Measurements from ENCODE around the gene TEX51. TPM values are rescaled to one million over a fixed set of nuclear protein-coding genes. Genes with fewer than 3 reads are reported as not detected.

TEX51 gene
- total RNA-seq, 1 experiment from 2014 or later: not detected

DNA sequence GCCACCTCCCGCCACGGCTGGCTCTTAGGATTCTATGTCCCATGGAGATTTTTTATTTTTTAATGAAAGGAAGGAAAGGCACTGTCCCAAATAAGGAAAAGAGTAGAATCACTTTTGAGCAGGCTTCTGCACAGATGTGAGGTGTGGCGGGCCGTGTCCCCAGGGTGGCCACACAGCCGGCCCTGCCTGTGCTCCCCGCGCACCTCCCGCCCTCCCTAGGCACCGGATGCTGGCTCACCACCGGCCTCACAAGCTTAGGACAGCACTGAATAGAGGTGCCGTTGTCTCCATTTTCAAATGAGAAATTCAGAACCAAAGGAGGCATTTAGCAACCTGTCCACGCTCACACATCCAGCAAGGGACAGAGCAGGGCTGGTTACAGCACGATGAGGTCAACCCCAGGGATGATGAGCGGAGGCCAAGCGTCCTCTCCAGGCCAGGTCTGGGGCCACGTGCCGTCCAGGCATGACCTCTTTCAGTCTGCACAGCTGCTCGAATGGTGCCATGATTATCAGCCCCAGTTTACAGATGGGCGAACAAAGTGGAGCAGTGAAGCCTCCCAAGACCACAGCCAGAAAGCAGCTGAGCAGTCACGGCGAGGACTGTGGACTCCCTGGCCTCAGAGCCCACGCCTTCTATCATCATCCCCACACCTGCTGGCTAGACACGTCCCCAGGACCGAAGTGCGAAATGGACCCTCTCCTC, 20.7 kb upstream of the TEX51 start:
- no peak for DNase-seq (ENCODE audit: extremely low read depth, low read depth)

DNA sequence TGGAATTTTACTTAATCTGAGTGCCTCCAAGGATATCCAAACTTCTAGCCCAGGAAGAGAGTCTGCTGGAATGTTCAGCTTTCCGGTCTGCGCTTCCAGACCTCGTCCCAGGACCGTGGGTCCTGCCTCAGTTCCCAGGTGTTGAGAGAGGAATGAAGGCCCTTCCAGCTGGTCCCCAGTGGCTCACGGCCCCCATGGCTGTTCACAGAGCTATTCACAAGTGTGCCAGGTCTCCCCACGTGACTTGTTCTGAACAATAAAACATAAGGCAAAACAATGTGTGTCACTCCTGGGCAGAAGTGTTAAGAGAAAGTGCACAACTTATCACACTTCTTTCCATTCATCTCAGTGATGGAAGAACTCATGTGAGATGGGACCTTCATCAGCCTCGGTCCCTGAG, 20.1 kb upstream of the TEX51 start:
- no peak for DNase-seq (ENCODE audit: extremely low read depth, low read depth)

DNA sequence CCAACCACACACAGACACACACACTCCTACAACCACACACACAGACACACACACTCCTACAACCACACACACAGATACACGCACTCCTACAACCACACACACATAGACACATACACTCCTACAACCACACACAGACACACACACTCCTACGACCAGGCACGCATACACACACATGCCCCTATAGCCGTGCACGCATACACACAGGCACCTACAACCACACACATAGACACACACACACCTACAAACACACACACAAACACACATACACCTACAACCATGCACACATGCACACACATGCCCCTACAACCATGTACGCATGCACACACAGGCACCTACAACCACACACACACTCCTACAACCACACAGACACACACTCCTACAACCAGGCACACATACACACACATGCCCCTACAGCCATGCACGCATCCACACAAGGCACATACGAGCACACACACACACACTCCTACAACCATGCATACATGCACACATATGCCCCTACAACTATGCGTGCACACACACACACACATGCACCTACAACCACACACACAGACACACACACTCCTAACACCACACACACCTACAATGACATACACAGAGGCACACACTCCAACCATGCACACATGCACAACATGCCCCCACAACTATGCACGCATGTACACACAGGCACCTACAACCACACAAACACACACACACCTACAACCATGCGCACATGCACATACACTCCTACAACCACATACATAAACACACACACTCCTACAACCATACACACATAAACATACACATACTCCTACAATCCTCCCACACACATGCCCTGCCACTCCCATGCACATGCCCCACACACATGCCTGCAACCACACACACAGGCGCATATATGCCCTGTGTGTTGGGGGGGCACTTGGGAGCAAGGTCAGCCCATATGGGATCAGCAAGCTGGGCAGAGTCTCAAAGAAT, 19.1 kb upstream of the TEX51 start:
- no peak for DNase-seq (ENCODE audit: extremely low read depth, low read depth)

DNA sequence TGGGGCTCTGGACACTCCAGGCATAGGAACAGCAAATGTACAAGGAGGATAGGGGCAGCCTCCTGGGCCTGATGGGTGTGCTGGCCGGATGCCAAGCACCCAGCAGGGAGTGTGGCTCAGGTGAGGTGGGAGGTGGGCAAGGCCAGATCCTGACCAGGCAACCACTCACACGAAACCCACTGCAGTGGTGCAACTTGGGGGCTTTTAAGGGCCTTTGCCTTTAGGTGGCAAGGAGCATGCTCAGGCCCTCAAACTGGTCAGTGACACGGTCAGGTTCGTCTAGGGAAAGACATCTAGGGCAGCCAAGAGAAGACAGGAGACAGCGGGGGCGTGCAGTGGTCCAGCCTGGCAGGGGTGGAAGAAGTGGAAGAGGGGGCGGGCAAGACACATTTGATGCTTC, 18.4 kb upstream of the TEX51 start:
- DNase-seq (ENCODE audit: extremely low read depth, low read depth): no peak

DNA sequence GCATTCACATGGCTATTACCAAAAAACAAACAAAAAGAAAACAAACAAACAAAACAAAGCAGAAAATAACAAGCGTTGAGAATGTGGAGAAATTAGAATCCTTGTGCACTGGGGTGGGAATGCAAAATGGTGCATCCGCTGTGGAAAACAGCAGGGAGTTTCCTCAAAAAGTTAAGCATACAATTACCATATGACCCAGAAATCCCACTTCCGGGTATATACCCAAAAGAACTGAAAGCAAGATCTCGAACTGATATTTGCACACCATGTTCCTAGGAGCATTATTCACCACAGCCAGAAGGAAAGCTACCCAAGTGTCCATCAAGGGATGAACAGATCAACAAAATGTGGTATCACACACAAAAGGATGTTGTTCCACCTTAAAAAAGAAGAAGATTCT, 17.9 kb upstream of the TEX51 start:
- DNase-seq (ENCODE audit: extremely low read depth, low read depth): no peak

DNA sequence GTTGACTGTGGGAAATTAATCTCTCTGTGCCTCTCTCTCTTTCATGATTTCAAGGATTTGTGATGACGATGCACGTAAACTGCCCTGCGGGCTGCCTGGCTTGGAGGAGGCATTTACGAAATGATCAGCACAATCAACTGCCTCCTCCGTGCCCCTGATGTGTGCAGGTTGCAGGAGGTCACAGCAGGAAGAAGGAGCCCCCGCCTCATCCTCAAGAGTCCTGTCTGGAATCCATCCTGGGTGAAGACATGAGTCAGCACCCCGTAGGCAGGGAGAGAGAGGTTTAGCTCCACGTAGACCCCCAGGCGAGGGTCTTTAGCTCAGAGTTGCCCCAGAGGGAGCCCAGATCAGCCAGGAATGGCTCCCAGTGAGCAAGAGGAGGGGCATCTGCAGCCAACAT, 17.1 kb upstream of the TEX51 start:
- DNase-seq (ENCODE audit: extremely low read depth, low read depth): no peak

DNA sequence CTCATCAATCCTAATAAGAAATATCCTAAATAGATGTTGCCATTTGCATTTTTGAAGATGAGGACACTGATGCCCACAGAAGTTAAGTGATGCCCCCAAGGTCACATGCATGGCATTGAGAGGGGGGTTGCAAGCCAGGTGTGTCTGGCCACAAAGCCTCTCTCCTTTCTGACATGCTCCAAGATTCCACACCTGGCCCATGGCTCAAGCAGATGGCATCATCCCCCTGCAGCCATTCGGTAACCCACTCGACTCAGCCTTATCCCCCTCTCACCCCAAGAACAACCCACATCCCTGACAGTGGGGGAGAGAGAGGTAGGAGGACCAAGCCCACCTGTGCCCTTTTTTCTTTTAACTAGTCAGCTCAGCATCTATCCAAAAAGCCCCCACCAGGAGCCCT, 16.5 kb upstream of the TEX51 start:
- DNase-seq (ENCODE audit: extremely low read depth, low read depth): no peak

DNA sequence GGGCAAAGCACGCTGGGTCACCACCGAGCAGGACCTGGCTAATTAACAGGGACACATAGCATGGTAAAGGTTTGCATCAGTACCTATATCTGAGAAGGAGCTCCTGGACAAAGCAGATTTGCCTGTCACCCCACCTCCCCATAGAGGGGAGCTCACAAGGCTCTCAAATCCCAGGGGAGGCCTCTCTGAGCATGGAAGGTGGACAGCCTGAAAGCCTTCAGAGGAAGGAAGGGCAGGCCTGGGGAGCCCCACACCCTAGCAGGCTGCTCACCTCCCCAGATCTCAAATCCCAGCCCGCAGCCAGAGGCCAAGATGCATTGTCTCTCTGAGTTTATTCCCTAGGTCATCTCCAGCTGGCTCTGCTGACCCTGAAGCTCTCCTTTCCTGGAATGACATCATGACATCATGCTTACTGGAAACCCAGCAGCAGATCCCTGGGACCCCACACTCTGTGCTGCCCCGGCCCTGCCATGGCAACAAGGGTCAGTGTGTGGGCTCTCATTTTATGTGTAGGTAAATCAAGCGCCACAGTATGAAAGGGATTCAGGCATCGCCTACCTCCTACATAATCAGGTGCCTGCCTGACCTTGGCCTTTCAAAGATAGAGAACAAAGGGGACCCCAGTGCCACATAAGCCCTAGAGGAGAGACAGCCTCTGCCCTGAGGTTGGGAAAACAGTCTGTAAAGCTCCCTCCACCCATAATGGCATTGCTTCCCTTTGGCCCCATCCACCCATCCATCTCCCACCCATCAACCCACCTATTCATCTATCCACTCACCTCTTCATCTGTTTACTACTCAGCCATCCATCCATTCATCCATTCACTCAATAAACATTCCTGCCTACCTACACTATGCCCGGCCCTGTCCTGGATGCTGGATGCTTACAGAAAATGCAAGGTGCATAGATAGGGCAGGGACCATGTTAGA, 15.7 kb upstream of the TEX51 start:
- no peak for DNase-seq (ENCODE audit: extremely low read depth, low read depth)

DNA sequence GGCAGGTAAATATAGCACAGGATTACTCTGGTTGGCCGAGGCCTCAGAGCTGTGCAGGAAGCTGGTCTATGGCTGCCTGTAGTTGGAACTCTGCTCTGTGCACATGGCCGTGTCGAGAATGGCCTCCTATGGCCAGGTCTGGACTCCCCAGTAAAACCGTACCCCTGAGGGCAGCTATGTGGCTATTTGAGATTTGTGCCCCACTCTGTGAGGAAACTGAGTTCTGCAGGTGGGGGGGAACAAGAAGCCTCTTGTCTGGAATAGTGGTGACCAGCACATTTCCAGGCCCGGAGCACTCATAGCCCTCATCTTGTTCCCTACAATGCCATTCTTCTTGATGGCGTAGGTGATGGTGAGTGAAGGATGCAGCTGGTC, 15.0 kb upstream of the TEX51 start:
- no peak for DNase-seq (ENCODE audit: extremely low read depth, low read depth)

DNA sequence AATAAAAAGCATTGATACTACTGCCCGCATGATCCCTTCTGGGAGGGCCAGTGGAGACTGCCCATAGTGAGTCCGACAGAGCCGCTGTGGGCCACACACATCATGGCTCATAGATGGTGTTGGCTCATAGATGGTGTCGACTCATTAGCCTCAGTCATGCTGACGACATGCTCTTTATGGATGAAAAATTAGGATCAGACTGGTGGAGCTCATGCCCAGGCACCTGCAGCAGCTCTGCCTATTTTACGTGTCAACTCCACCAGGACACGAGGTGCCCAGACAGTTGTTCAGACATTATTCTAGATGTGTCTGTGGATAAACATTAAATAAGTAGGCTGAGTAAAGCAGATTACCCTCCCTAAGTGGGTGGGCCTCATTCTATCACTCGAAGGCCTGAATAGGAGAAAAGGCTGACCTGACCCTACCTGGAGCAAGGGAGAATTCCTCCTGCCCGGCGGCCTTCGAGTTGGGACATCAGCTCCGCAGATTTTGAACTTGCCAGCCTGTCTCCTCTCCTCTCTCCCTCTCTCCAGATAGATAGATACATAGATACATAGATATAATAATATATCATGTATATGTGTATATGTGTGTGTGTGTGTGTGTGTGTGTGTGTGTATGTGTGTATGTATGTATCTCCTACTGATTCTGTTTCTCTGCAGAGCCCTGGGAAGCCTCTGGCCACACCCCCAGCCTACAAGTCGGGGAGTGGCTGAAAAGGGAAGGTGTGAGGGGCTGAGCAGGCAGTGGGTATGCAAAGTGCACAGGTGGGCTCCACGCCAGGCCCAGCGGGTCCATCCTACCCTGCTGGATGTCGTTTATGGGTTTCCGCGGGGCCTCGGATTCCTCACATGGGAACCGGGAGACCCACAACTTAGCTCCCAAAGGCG, 13.6 kb upstream of the TEX51 start:
- no peak for DNase-seq (ENCODE audit: extremely low read depth, low read depth)

DNA sequence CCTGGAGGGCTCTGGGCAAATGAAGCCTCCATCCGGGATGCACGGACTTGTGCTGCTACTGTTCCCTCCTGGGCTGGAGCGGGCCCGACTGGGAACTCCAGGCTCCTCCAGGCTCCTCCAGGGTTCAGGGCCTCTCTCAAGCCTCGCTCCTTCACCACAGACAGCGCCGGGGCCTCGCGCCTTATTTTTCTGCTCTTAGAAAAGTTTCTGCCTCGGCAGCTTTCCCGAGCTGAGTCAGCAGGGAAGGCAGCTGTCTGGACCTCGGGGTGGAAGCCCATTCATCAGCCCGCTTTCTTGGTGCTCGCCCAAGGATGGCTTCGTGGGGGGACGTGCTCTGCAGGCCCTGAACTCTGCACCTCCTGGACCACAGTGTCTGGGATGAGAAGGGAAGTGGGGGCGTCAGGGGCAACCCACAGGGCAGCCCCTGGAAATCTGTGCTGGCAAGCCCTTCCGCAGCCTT, 12.9 kb upstream of the TEX51 start:
- no peak for DNase-seq (ENCODE audit: extremely low read depth, low read depth)

DNA sequence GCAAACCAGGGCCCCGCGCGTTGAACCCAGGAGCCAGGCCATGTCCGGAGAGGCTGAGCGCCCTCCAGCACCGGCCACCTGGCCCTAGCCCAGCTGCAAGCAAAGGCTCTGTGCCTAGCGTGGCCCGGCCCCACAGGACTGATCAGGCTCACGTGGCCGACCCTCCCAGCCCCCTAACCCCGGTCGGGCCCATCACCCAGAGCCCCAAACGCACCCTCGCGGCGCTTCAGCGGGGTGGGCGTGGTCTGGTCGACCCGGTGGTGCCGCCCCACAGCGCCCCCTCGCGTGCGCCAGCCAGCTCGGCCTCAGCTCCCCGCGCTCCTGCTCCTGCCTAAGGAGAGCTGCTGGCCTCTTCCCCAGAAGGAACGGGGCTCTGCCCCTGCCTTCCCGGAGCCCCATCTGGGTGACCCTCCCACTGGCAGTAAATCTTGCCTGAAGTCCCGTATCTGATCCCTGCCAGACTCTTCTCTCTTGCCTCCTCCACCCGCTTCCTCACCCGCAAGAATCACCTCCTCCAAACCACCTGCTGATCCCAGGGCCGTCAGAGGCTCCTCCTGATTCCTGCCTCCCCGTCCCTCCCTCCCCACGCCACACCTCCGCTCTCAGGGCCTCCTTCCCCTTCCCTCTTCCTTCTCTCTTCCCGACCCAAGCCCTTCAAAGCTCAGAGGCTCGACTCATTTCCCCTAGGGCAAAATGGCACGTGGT, 12.3 kb upstream of the TEX51 start:
- peak; percentile 54 for DNase-seq (ENCODE audit: extremely low read depth, low read depth)

DNA sequence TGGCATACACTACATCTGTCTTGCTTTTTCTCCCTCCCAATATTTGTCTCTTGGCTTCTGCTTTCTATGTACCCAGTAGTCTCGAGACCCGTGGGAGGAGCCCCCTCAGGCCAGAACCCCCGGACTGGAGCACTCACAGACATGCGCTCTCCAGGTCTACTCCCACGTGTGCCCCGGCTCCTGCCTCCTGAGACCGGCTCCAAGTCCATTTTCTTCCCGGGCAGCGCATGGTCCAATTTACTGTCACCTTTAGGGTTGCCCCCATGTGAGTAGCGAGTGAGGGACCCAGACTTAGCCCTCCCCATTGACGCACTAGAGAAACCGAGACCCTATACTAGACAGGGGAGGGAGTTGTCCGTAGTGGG, 11.8 kb upstream of the TEX51 start:
- DNase-seq (ENCODE audit: extremely low read depth, low read depth): no peak

DNA sequence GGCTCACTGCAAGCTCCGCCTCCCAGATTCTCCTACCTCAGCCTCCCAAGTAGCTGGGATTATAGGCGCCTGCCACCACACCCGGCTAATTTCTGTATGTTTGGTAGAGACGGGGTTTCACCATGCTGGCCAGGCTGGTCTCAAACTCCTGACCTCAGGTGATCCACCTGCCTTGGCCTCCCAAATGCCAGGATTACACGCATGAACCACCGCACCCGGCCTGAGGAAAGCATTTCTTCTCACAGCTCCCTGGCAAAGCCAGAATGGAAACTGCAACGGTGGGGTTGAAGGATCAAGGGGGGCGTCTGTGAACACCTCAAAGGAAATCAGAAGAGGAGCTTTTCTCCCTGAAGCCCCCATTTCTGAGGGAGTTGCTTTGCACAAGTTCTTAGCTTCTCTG, 11.2 kb upstream of the TEX51 start:
- DNase-seq (ENCODE audit: extremely low read depth, low read depth): no peak

DNA sequence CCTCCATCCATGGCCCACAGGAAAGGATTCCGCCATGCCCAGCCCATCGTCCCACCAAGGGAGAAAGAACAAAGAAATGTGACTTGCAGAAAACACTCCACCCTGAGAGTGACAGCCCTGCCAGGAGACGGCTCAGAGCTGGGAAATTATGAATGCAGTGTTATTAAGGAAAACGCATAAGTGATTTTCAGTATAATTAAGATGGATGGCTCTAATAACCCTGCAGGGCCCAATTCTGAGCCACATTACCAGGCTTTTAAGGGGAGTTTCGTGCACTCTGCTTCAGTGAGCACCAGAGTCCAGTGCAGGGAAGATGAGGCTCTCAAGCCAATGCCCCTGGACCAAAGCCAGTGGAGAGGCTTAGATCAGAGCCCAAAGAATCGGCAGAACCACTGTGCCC, 10.6 kb upstream of the TEX51 start:
- no peak for DNase-seq (ENCODE audit: extremely low read depth, low read depth)

DNA sequence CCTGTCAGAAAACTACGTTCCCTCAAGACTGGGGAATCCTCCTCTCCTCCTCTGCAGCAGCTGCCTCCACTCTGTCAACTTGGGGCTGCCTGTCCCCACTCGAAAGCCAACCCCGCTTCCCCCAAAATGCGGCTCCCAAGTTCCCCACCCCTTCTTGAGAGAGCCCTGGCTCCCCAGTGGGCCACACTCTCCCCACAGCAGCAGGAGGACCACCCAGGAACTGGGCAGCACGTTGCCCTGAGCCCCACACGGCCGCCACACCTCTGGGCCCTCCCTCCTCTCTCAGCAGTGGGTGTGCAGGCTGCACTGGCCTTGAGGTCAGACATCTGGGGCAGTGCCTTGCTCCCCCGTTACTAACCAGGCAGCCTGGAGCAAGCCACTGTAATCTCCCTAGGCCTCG, 9.6 kb upstream of the TEX51 start:
- DNase-seq (ENCODE audit: extremely low read depth, low read depth): no peak

DNA sequence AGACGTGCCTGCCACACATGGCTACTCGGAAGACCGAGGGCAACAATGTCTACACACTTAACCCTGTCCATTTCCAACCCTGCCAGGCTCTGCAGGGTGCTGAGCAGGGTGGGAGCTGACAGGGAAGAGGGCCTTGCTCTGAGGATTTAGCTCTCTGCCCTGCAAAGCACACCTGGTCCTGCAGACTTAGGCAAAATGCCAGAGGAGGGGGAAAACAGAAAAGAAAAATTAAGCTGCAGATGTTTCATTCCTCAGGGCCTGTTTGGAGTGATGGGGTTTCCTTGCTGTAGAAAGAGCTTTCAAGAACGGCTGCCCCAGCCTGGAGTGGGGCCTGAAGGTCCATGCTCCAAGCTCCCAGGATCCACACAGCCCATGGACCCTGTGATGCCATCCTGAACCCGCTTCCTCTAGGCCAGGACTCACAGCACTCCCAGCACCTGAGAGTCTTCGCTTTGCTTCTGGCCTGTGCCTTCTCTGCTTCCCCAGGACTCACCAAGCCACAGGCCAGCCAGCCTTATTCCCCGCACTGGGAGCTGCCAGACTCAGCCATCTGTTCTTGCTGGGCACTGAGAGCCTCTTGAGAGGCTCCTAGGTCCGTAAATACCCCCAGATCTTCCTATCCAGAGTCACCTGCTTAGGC, 9.1 kb upstream of the TEX51 start:
- no peak for DNase-seq (ENCODE audit: extremely low read depth, low read depth)

DNA sequence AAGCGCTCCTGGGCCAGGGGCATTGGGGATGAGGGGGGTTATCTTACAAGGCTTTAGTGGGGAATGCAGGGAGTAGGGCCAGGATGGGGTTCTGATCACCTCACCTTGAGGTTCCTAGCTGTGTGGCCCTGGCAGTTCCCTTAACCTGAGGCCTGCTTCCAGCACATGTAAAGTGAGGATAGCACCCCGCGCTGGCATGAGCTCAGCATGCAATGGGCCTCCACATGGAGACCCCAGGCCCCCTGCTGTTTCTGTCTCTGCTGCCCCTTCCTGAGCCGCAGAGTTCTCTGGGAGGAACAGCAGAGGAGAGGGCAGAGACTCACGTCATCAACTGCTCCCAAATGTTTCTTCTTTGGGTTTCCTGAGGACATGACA, 8.6 kb upstream of the TEX51 start:
- DNase-seq (ENCODE audit: extremely low read depth, low read depth): no peak
